Activated CD4-positive, alpha-beta T cell treated with anti-CD3 and anti-CD28 coated beads, Interleukin-2, amount 50 U/mL, for 48 hours (primary cell): ENCODE data around the gene LDB2.

Experiments used
- DNase-seq, 2 experiments: peaks; one replicate each; pipeline ENCODE4 v3.0.0-alpha.2; 2020

Gene LDB2

GRCh38 chr4:16715482-16715881, 183.0 kb downstream of the LDB2 start:
- no peak for DNase-seq

GRCh38 chr4:16714191-16714590, 184.3 kb downstream of the LDB2 start:
- no peak for DNase-seq

GRCh38 chr4:16713696-16714095, 184.7 kb downstream of the LDB2 start:
- no peak for DNase-seq

- DNase-seq, result no peak
These were observed 185.2 kb downstream of the LDB2 start for GRCh38 chr4:16713271-16713670.

GRCh38 chr4:16710198-16710597, 188.2 kb downstream of the LDB2 start:
- DNase-seq, result no peak

GRCh38 chr4:16707874-16708273, 190.6 kb downstream of the LDB2 start:
- no peak for DNase-seq

GRCh38 chr4:16706251-16706650, 192.2 kb downstream of the LDB2 start:
- DNase-seq, result no peak

- no peak for DNase-seq
These were observed 193.1 kb downstream of the LDB2 start for GRCh38 chr4:16705341-16705740.

GRCh38 chr4:16704489-16704888, 194.0 kb downstream of the LDB2 start:
- no peak for DNase-seq

GRCh38 chr4:16695896-16696295, 202.5 kb downstream of the LDB2 start:
- DNase-seq, result no peak

GRCh38 chr4:16694884-16695276, 203.6 kb downstream of the LDB2 start:
- DNase-seq, result no peak

- DNase-seq, result no peak
These were observed 204.1 kb downstream of the LDB2 start for GRCh38 chr4:16694173-16694883.

- DNase-seq, result no peak
These were observed 204.8 kb downstream of the LDB2 start for GRCh38 chr4:16693641-16694040.

- no peak for DNase-seq
These were observed 205.4 kb downstream of the LDB2 start for GRCh38 chr4:16692961-16693506.

- no peak for DNase-seq
These were observed 205.9 kb downstream of the LDB2 start for GRCh38 chr4:16692524-16692923.

- no peak for DNase-seq
These were observed 206.4 kb downstream of the LDB2 start for GRCh38 chr4:16692046-16692445.

- DNase-seq, result no peak
These were observed 207.0 kb downstream of the LDB2 start for GRCh38 chr4:16691450-16691849.

GRCh38 chr4:16687845-16688244, 210.6 kb downstream of the LDB2 start:
- DNase-seq, result no peak

- no peak for DNase-seq
These were observed 211.4 kb downstream of the LDB2 start for GRCh38 chr4:16687011-16687410.

GRCh38 chr4:16686195-16686594, 212.2 kb downstream of the LDB2 start:
- DNase-seq, result no peak

GRCh38 chr4:16685536-16685935, 212.9 kb downstream of the LDB2 start:
- no peak for DNase-seq

GRCh38 chr4:16684935-16685334, 213.5 kb downstream of the LDB2 start:
- DNase-seq, result no peak

- no peak for DNase-seq
These were observed 214.3 kb downstream of the LDB2 start for GRCh38 chr4:16684097-16684496.

GRCh38 chr4:16682975-16683374, 215.5 kb downstream of the LDB2 start:
- no peak for DNase-seq
